Nephron (organoid): ENCODE measurements around the gene GIMAP8.
A peak's percentile ranks its signal among the peaks of the same experiment; 100 is the strongest.

Experiments
- H3K27ac Mint-ChIP-seq, 3 experiments: 2 replicates each; pipeline ENCODE4 v1.8.0; 2020; ENCODE audit warnings: mixed read lengths in 3 of 3, mild to moderate bottlenecking in 2 of 3, moderate library complexity in 1 of 3
- H3K27me3 Mint-ChIP-seq: 2 replicates; pipeline ENCODE4 v1.8.0; 2021; ENCODE audit warnings: low read depth, mild to moderate bottlenecking, moderate library complexity, mixed read lengths
- H3K36me3 Mint-ChIP-seq: 2 replicates; pipeline ENCODE4 v1.8.0; 2020; ENCODE audit warnings: low read depth, mixed read lengths
- H3K4me1 Mint-ChIP-seq: 2 replicates; pipeline ENCODE4 v1.8.0; 2020; ENCODE audit warnings: mixed read lengths
- H3K4me3 Mint-ChIP-seq, 3 experiments: 2 replicates each; pipeline ENCODE4 v1.8.0; 2020; ENCODE audit warnings: mild to moderate bottlenecking in 3 of 3, mixed read lengths in 3 of 3, moderate library complexity in 2 of 3
- H3K9me3 Mint-ChIP-seq: 2 replicates; pipeline ENCODE4 v1.8.0; 2020; ENCODE audit warnings: mixed read lengths
- CTCF ChIP-seq, 3 experiments: fragments of 200-600 bp; sonication (generic); IDR thresholded peaks; one replicate each; pipeline ENCODE4 v1.5.0; 2021; ENCODE audit warnings: antibody characterized with exemption in 3 of 3; ENCODE audit not compliant: unreplicated experiment in 3 of 3

Gene GIMAP8

GRCh38 chr7:150415161-150416153 lies 35.0 kb upstream of the GIMAP8 start:
- Mint-ChIP-seq H3K27ac (peak overlapping the region in 2 of 3 experiments; percentile 33 to 48), H3K4me1 (peaks cover 6% of the 10 kb centered on the region), H3K36me3 (peaks cover 7% of the 10 kb centered on the region), H3K27me3 (peaks cover 11% of the 10 kb centered on the region), H3K9me3 (no peaks in the 10 kb centered on the region), H3K4me3 (no peak overlapping the region)
- no peak for TF ChIP-seq CTCF (IDR thresholded peaks at IDR 0.05; ENCODE audit: unreplicated experiment in 3 of 3)

GRCh38 chr7:150417239-150417638 lies 33.2 kb upstream of the GIMAP8 start:
- H3K9me3 Mint-ChIP-seq: no peaks in the 10 kb centered on the region
- H3K4me3 Mint-ChIP-seq: no peak overlapping the region

GRCh38 chr7:150417863-150418262 lies 32.6 kb upstream of the GIMAP8 start:
- peaks cover 23% of the 10 kb centered on the region for H3K27me3 Mint-ChIP-seq
- no peaks in the 10 kb centered on the region for H3K36me3 Mint-ChIP-seq
- H3K27ac Mint-ChIP-seq: no peak overlapping the region
- no peak for TF ChIP-seq CTCF (IDR thresholded peaks at IDR 0.05; ENCODE audit: unreplicated experiment in 3 of 3)
- H3K4me3 Mint-ChIP-seq: no peak overlapping the region
- no peaks in the 10 kb centered on the region for H3K9me3 Mint-ChIP-seq
- H3K4me1 Mint-ChIP-seq: peaks cover 6% of the 10 kb centered on the region

More at GRCh38 chr7:150417239-150417638, 33.2 kb upstream of the GIMAP8 start:
- H3K36me3 Mint-ChIP-seq: no peaks in the 10 kb centered on the region
- TF ChIP-seq CTCF (IDR thresholded peaks at IDR 0.05; ENCODE audit: unreplicated experiment in 3 of 3): no peak
- peaks cover 17% of the 10 kb centered on the region for H3K27me3 Mint-ChIP-seq
- no peak overlapping the region for H3K27ac Mint-ChIP-seq
- peaks cover 6% of the 10 kb centered on the region for H3K4me1 Mint-ChIP-seq

GRCh38 chr7:150420242-150420641 lies 30.2 kb upstream of the GIMAP8 start:
- H3K27me3 Mint-ChIP-seq: peaks cover 21% of the 10 kb centered on the region
- H3K27ac Mint-ChIP-seq: peak overlapping the region in 2 of 3 experiments; percentile 9 to 22
- H3K4me1 Mint-ChIP-seq: peaks cover 6% of the 10 kb centered on the region
- no peak overlapping the region for H3K4me3 Mint-ChIP-seq
- H3K36me3 Mint-ChIP-seq: no peaks in the 10 kb centered on the region
- TF ChIP-seq CTCF (IDR thresholded peaks at IDR 0.05; ENCODE audit: unreplicated experiment in 3 of 3): no peak
- no peaks in the 10 kb centered on the region for H3K9me3 Mint-ChIP-seq

- Mint-ChIP-seq H3K4me3 (no peak overlapping the region), H3K4me1 (peaks cover 6% of the 10 kb centered on the region), H3K36me3 (no peaks in the 10 kb centered on the region), H3K27ac (no peak overlapping the region), H3K9me3 (no peaks in the 10 kb centered on the region), H3K27me3 (peaks cover 21% of the 10 kb centered on the region)
- peak; percentile 87 to 92 (median 90) for TF ChIP-seq CTCF (IDR thresholded peaks at IDR 0.05; ENCODE audit: unreplicated experiment in 3 of 3)
Observed at GRCh38 chr7:150420987-150421674, 29.3 kb upstream of the GIMAP8 start.
